Choroid plexus epithelial cell (primary cell): ENCODE measurements around the gene CD6.

Experiments used
- DNase-seq: peaks from one replicate; pipeline ENCODE4 v3.0.0-alpha.2; 2010; ENCODE audit warnings: low read depth
- H3K4me3 ChIP-seq: 2 replicates; pipeline ENCODE4 v1.5.1; 2011; ENCODE audit warnings: low read depth, mild to moderate bottlenecking, control low read depth, low read length, moderate library complexity
- CTCF ChIP-seq: conservative IDR thresholded peaks from 2 replicates; pipeline ENCODE4 v1.5.1; 2011; ENCODE audit warnings: low read depth, mild to moderate bottlenecking, control low read depth, inconsistent platforms, low read length, moderate library complexity

Gene CD6

GRCh38 chr11:61026121-61027031 lies 54.9 kb downstream of the CD6 start:
- TF ChIP-seq CTCF, result no peak
- no peak for DNase-seq
- no peak overlapping the region for H3K4me3 ChIP-seq

GRCh38 chr11:61027141-61027840 lies 55.8 kb downstream of the CD6 start:
- no peak for TF ChIP-seq CTCF
- DNase-seq, result no peak
- no peak overlapping the region for H3K4me3 ChIP-seq

- no peak for DNase-seq
- TF ChIP-seq CTCF, result no peak
- H3K4me3 ChIP-seq, result no peak overlapping the region
Observed at GRCh38 chr11:61028135-61028729, 56.8 kb downstream of the CD6 start.

GRCh38 chr11:61032824-61033223 lies 61.3 kb downstream of the CD6 start:
- H3K4me3 ChIP-seq, result no peak overlapping the region
- TF ChIP-seq CTCF, result no peak
- no peak for DNase-seq

GRCh38 chr11:61033417-61033816 lies 61.9 kb downstream of the CD6 start:
- DNase-seq, result no peak
- H3K4me3 ChIP-seq, result no peak overlapping the region
- no peak for TF ChIP-seq CTCF

GRCh38 chr11:61034111-61034510 lies 62.6 kb downstream of the CD6 start:
- DNase-seq, result no peak
- no peak overlapping the region for H3K4me3 ChIP-seq
- no peak for TF ChIP-seq CTCF
